Measurements from ENCODE around the gene NUB1.
A peak's percentile ranks its signal among the peaks of the same experiment; 100 is the strongest.

The NUB1 gene, protein sequence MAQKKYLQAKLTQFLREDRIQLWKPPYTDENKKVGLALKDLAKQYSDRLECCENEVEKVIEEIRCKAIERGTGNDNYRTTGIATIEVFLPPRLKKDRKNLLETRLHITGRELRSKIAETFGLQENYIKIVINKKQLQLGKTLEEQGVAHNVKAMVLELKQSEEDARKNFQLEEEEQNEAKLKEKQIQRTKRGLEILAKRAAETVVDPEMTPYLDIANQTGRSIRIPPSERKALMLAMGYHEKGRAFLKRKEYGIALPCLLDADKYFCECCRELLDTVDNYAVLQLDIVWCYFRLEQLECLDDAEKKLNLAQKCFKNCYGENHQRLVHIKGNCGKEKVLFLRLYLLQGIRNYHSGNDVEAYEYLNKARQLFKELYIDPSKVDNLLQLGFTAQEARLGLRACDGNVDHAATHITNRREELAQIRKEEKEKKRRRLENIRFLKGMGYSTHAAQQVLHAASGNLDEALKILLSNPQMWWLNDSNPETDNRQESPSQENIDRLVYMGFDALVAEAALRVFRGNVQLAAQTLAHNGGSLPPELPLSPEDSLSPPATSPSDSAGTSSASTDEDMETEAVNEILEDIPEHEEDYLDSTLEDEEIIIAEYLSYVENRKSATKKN

DNA sequence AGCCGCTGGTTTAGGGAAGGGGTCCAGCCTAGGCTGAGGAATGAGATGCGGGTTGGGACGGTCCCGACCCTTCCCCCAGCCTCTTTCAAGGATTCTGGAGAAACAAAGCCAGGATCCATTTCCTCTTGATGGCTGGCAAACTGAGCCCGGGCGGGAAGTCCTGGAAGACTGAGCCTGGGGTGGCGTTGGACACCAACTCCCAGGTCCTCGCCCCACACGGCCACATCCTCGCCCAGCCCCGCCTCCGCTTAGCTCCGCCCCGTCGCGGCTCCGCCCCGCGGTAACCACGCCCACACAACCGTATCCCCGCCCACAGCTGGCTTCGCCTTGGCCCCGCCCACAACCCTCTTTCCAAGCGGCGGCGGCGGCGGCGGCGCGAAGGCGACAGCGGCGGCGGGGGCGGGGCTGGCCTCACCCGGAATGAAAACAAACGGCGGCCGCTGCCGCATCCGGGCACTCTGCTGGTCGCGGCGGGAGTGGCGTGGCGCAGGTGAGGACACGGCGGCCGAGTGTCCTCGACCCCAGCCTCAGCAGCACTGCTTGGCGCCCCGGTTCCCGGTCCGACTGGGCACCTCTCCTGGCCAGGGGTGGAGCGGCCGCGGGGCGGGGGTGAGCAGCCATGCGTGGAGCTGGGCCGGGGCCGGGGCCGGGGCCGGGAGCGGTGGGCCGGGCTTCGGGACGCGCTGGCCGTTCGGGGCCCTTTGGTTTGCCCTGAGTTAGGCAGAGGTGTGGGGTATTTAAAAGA is at the start of gene NUB1:
Gene NUB1 (plus strand): TSS at position 456 of the 745 bp plus-strand sequence. CDS start 3,538 bp downstream, outside the sequence.
- TF ChIP-seq, protein P1, sequence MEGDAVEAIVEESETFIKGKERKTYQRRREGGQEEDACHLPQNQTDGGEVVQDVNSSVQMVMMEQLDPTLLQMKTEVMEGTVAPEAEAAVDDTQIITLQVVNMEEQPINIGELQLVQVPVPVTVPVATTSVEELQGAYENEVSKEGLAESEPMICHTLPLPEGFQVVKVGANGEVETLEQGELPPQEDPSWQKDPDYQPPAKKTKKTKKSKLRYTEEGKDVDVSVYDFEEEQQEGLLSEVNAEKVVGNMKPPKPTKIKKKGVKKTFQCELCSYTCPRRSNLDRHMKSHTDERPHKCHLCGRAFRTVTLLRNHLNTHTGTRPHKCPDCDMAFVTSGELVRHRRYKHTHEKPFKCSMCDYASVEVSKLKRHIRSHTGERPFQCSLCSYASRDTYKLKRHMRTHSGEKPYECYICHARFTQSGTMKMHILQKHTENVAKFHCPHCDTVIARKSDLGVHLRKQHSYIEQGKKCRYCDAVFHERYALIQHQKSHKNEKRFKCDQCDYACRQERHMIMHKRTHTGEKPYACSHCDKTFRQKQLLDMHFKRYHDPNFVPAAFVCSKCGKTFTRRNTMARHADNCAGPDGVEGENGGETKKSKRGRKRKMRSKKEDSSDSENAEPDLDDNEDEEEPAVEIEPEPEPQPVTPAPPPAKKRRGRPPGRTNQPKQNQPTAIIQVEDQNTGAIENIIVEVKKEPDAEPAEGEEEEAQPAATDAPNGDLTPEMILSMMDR (conservative IDR thresholded peaks at IDR 0.05; ENCODE audit: low read depth, low read length) = no peak
- H3K4me3 ChIP-seq (ENCODE audit: low read depth, low read length) = peak within 1 kb of the TSS; percentile 92
- DNase-seq (ENCODE audit: low read depth) = peak; percentile 84

DNA sequence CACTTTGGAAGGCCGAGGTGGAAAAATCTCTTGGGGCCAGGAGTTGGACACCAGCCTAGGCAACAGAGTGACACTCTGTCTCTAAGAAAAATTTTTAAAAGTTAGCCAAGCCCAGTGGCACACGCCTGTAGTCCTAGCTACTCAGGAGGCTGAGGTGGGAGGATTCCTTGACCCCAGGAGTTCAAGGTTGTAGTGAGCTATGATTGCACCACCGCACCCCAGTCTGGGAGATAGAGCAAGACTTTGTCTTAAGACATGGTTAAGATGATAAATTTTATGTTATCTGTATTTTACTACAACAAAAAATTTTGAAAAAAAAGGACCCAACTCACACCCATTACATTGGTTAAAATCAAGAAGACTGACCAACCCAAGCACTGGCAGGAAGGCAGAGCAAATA is 48.8 kb upstream of the NUB1 start:
- TF ChIP-seq, protein P1 (conservative IDR thresholded peaks at IDR 0.05; ENCODE audit: low read depth, low read length) = no peak
- no peak overlapping the region for H3K4me3 ChIP-seq (ENCODE audit: low read depth, low read length)
- no peak for DNase-seq (ENCODE audit: low read depth)

DNA sequence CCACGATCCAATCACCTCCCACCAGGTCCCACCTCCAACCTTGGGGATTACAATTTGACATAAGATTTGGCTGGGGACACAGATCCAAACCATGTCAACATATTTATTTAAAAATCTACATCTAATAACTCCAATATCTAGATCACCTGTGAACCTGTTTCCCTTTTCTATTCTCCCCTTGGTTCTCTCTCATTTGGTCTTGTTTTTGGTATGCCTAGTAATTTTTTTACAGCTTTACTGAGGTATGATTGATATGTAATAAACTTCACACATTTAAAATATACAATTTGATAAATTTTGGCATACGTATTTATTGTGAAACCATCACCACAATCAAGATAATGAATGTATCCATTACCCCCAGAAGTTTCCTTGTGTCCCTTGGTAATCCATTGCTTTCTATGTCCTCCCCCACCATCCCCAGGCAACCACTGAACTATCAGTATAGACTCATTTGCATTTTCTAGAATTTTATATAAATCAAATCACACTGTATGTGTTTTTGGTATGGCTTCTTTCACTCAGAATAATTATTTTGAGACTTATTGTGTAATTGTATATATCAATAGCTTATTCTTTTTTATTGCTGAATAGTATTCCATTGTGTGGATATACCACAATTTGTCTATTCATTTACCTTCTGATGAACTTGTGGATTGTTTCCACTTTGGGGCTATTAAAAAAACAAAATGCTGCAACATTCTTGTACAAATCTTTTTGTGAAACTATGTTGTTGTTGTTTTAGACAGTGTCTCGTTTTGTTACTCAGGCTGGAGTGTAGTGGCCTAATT is 45.2 kb upstream of the NUB1 start:
- TF ChIP-seq, protein P1 (conservative IDR thresholded peaks at IDR 0.05; ENCODE audit: low read depth, low read length) = no peak
- no peak for DNase-seq (ENCODE audit: low read depth)
- H3K4me3 ChIP-seq (ENCODE audit: low read depth, low read length) = no peak overlapping the region

DNA sequence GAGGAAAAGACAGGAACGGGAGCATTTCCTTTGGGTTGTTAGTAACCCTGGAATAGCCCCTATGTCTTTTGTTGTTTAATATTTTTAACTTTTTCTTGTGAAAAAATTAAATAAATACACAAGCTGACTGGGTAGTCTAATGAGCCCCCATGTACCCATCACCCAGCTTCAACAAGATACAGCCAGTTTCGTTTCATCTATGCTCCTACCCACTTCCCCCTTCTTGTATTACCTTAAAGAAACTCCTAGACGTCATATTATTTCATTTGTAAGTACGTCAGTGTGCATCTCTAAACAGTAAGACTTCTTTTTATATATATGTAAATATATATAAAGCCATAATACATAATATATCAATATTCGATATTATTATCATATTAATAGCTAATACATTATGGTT is 42.8 kb upstream of the NUB1 start:
- DNase-seq (ENCODE audit: low read depth) = no peak
- H3K4me3 ChIP-seq (ENCODE audit: low read depth, low read length) = no peak overlapping the region
- TF ChIP-seq, protein P1 (conservative IDR thresholded peaks at IDR 0.05; ENCODE audit: low read depth, low read length) = no peak

DNA sequence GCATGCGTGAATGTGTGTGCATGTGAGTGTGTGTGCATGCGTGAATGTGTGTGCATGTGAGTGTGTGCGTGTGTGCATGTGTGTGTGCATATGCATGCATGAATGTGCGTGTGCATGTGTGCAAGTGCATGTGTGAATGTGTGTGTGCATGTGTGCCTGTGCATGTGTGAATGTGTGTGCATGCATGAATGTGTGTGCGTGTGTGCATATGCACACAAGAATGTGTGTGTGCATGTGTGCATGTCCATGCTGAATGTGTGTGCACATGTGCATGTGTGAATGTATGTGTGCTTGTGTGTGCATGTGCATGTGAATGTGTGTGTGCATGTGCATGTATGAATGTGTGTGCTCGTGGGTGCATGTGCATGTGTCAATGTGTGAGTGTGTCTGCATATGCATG is 42.1 kb upstream of the NUB1 start:
- TF ChIP-seq, protein P1 (conservative IDR thresholded peaks at IDR 0.05; ENCODE audit: low read depth, low read length) = no peak
- no peak overlapping the region for H3K4me3 ChIP-seq (ENCODE audit: low read depth, low read length)
- no peak for DNase-seq (ENCODE audit: low read depth)

DNA sequence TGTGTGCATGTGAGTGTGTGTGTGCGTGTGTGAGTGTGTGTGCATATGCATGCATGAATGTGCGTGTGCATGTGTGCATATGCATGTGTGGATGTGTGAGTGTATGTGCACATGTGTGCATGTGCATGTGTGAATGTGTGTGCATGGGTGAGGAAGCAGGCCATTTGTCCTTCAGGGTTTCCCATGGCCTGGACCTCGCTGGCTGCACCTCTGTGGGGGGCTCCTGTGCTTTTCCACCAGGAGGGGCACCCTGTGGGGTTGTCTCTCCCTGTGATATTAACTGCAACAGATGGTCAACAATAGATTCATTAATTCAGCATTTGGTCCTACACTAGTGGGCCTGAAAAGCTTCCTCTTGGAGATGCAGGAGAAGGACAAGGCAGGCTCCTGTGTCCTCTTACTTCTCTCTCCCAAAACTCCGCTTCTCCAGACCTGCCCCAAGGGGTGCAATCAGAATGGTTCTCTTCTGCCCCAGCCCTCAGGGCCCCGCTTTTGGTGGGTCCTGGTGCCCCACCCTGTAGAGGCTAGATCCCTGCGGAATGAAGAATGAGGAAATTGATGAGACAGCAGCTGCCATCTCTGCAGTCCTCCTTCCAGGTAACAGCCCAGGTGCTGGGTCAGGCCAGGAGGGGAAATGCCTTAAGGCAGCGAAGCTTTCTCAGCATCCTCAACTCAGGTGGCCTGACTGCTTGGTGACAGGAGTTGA is 41.5 kb upstream of the NUB1 start:
- no peak overlapping the region for H3K4me3 ChIP-seq (ENCODE audit: low read depth, low read length)
- TF ChIP-seq, protein P1 (conservative IDR thresholded peaks at IDR 0.05; ENCODE audit: low read depth, low read length) = no peak
- no peak for DNase-seq (ENCODE audit: low read depth)

Measured in choroid plexus epithelial cell (primary cell).